Measurements from ENCODE around the gene MAP4K2. TPM values are rescaled to one million over a fixed set of nuclear protein-coding genes. Genes with fewer than 3 reads are reported as not detected.

Gene MAP4K2
- polyA plus RNA-seq, 1 of the 3 experiments (the other 2 are of a cell fraction): 20.0 TPM

DNA sequence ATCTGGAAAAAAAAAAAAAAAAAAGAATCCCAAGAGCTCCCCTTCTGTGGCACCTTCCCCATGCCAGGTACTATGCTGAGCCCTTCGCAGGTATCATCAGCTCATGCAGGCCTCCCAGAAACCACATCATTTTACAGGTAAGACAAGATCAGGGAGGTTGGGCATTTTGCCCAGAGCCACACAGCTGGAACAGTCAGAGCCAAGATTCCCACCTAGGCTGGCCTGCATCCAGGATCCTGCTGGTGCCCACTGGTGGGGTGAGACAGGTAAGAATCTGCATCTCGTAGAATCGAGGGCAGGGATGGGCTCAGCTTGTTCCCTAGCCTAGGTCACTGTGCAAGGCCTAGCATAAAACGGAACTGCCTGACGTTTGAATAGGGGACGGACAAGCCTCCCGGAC is 23.0 kb upstream of the MAP4K2 start:
- Histone ChIP-seq H3K27me3 (ENCODE audit: insufficient read depth) (no peaks in the 10 kb centered on the region; the same call in 1 of the 2 replicates), H3K9me2 (no peaks in the 10 kb centered on the region), H3K9me3 (no peaks in the 10 kb centered on the region), H4K20me1 (ENCODE audit: insufficient read depth) (no peaks in the 10 kb centered on the region), H2AFZ (ENCODE audit: low read depth) (no peak overlapping the region), H3K4me1 (ENCODE audit: control insufficient read depth in 1 of 2, insufficient read depth in 2 of 2, low read depth in 1 of 2, low read length in 1 of 2) (no peaks in the 10 kb centered on the region), H3K27ac (ENCODE audit: low read depth in 2 of 2, low read length in 1 of 2) (no peak overlapping the region), H3K4me2 (no peak overlapping the region), H3K9ac (no peak overlapping the region), H3K4me3 (ENCODE audit: low read depth in 2 of 2, low read length in 1 of 2) (no peak overlapping the region), H3F3A (replicated peaks; ENCODE audit: insufficient read depth) (no peaks in the 10 kb centered on the region), H3K36me3 (replicated peaks in 1 of 2; ENCODE audit: control insufficient read depth in 1 of 2, insufficient read depth in 2 of 2, low read length in 1 of 2) (no peaks in the 10 kb centered on the region), H3K79me2 (ENCODE audit: insufficient read depth) (no peaks in the 10 kb centered on the region)
- CTCF ChIA-PET: interaction anchor here (1.0 to 2.4 kb wide), 3 partner anchors 18 to 22 kb away, joined by 3 to 11 read pairs (median 4); partner anchors contain the start of gene CDC42BPG
- POLR2A ChIA-PET: no interaction called here
- no peak for TF ChIP-seq TCF12 (IDR thresholded peaks at IDR 0.05)
- TF ChIP-seq MXI1 (IDR thresholded peaks at IDR 0.05; ENCODE audit: low read depth, low read length): no peak
- TF ChIP-seq RAD21 (IDR thresholded peaks at IDR 0.05; ENCODE audit: low read length): no peak
- TF ChIP-seq ZBTB33 (IDR thresholded peaks at IDR 0.05; ENCODE audit: borderline replicate concordance, low read depth): no peak
- TF ChIP-seq FOXM1 (IDR thresholded peaks at IDR 0.05; ENCODE audit: low read depth): no peak
- TF ChIP-seq IRF3 (IDR thresholded peaks at IDR 0.05; ENCODE audit: low read depth, low read length): no peak
- no peak for TF ChIP-seq SIN3A (IDR thresholded peaks at IDR 0.05; ENCODE audit: borderline replicate concordance, low read depth, low read length)
- no peak for TF ChIP-seq FOXJ3 (CRISPR knock-in tag; IDR thresholded peaks at IDR 0.05)
- WGBS (ENCODE audit: low lambda C conversion rate): 97% methylated on average over 7 of the region's 7 CpGs
- DNase-seq: no peak

DNA sequence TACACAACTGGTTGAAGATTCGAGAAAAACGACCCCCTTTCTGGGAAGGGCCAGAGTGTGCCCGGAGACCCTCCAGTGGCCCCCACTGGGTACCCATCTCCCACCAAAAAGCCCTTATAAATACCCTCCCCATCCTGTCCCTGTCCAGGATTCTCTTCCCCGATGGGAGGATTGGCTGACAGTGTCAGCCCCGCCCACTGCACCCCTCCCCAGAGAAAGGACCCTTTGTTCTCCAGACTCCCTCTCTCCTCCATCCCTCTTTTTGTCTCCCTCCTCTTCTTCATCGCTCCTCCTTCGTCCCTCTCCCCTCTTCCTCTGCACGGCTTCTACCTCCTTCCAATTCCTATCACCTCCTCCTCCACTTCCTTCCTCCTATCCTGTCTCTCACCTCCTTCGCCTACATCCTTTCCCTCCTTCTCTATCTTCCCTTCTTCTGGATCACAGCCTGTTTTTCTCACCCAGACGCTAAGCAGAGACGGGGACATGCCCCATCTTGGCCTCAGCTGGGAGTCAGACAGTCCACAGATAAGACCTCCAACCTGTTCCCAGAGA is 20.6 kb upstream of the MAP4K2 start:
- Histone ChIP-seq H3K4me3 (ENCODE audit: low read depth in 2 of 2, low read length in 1 of 2) (no peak overlapping the region), H2AFZ (ENCODE audit: low read depth) (no peak overlapping the region), H3K27ac (ENCODE audit: low read depth in 2 of 2, low read length in 1 of 2) (no peak overlapping the region), H3K36me3 (replicated peaks in 1 of 2; ENCODE audit: control insufficient read depth in 1 of 2, insufficient read depth in 2 of 2, low read length in 1 of 2) (no peaks in the 10 kb centered on the region), H3K4me1 (ENCODE audit: control insufficient read depth in 1 of 2, insufficient read depth in 2 of 2, low read depth in 1 of 2, low read length in 1 of 2) (no peaks in the 10 kb centered on the region), H4K20me1 (ENCODE audit: insufficient read depth) (no peaks in the 10 kb centered on the region), H3K9me3 (no peaks in the 10 kb centered on the region), H3F3A (replicated peaks; ENCODE audit: insufficient read depth) (no peaks in the 10 kb centered on the region), H3K27me3 (ENCODE audit: insufficient read depth) (no peaks in the 10 kb centered on the region; the same call in 1 of the 2 replicates), H3K4me2 (no peak overlapping the region), H3K9me2 (no peaks in the 10 kb centered on the region), H3K9ac (no peak overlapping the region), H3K79me2 (ENCODE audit: insufficient read depth) (no peaks in the 10 kb centered on the region)
- ChIA-PET CTCF (interaction anchor here (1.0 to 2.4 kb wide), 2 partner anchors 20 to 190 kb away, joined by 5 to 11 read pairs; partner anchors contain the start of genes ARL2 and CDC42BPG), POLR2A (no interaction called here)
- DNase-seq: no peak
- 60% methylated on average over 11 of the region's 11 CpGs for WGBS (ENCODE audit: low lambda C conversion rate)
- TF ChIP-seq GABPA (IDR thresholded peaks at IDR 0.05; ENCODE audit: low read depth) (no peak), TAF1 (IDR thresholded peaks at IDR 0.05; ENCODE audit: borderline replicate concordance, low read depth, low read length) (no peak), FOXJ3 (CRISPR knock-in tag; IDR thresholded peaks at IDR 0.05) (no peak), NRF1 (IDR thresholded peaks at IDR 0.05; ENCODE audit: low read depth, low read length) (no peak), MEF2A (IDR thresholded peaks at IDR 0.05; ENCODE audit: borderline replicate concordance, low read depth) (no peak), RCOR1 (IDR thresholded peaks at IDR 0.05; ENCODE audit: low read length) (no peak), PBX3 (IDR thresholded peaks at IDR 0.05) (no peak), MXI1 (IDR thresholded peaks at IDR 0.05; ENCODE audit: low read depth, low read length) (no peak), YY1 (IDR thresholded peaks at IDR 0.05; ENCODE audit: low read depth) (no peak), ELF1 (IDR thresholded peaks at IDR 0.05) (no peak), IRF3 (IDR thresholded peaks at IDR 0.05; ENCODE audit: low read depth, low read length) (no peak), FOXM1 (IDR thresholded peaks at IDR 0.05; ENCODE audit: low read depth) (no peak), GATA2 (CRISPR knock-in tag; IDR thresholded peaks at IDR 0.05) (no peak)
- TF ChIP-seq, protein P1, sequence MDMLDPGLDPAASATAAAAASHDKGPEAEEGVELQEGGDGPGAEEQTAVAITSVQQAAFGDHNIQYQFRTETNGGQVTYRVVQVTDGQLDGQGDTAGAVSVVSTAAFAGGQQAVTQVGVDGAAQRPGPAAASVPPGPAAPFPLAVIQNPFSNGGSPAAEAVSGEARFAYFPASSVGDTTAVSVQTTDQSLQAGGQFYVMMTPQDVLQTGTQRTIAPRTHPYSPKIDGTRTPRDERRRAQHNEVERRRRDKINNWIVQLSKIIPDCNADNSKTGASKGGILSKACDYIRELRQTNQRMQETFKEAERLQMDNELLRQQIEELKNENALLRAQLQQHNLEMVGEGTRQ (IDR thresholded peaks at IDR 0.05; ENCODE audit: borderline replicate concordance, low read depth, low read length): no peak
- TF ChIP-seq, protein P2, sequence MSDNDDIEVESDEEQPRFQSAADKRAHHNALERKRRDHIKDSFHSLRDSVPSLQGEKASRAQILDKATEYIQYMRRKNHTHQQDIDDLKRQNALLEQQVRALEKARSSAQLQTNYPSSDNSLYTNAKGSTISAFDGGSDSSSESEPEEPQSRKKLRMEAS (IDR thresholded peaks at IDR 0.05; ENCODE audit: low read depth): no peak
